KBM-7 (cell line): ENCODE data around the gene DIP2C.
"Not testable (repeated sequence)": the region's sequence is repeated elsewhere in the genome, so short reads cannot be mapped to it uniquely, and the experiment has no call there.

Experiments
- DNase-seq: peaks from one replicate; pipeline ENCODE4 v3.0.0-alpha.2; 2015
- in situ Hi-C: fragments of 300-500 bp; cut with MboI; formaldehyde crosslinking; loops from 2 replicates; pipeline ENCODE4 v1.14.3; 2020; ENCODE audit warnings: low sequenced_read_pairs, low pct_unique_long_range_greater_than_20kb, mixed read lengths

DIP2C gene

DNA sequence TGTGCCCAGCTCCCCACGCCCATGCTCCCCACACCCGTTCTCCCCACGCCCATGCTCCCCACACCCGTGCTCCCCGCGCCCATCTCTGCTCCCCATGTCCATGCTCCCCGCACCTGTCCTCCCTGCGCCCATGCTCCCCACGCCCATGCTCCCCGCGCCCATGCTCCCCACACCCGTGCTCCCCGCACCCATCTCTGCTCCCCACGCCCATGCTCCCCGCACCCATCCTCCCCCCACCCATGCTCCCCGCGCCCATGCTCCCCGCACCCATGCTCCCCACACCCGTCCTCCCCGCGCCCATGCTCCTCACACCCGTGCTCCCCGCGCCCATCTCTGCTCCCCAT is 10.8 kb downstream of the DIP2C start:
- in situ Hi-C loops, DNase-seq: not testable (repeated sequence)

DNA sequence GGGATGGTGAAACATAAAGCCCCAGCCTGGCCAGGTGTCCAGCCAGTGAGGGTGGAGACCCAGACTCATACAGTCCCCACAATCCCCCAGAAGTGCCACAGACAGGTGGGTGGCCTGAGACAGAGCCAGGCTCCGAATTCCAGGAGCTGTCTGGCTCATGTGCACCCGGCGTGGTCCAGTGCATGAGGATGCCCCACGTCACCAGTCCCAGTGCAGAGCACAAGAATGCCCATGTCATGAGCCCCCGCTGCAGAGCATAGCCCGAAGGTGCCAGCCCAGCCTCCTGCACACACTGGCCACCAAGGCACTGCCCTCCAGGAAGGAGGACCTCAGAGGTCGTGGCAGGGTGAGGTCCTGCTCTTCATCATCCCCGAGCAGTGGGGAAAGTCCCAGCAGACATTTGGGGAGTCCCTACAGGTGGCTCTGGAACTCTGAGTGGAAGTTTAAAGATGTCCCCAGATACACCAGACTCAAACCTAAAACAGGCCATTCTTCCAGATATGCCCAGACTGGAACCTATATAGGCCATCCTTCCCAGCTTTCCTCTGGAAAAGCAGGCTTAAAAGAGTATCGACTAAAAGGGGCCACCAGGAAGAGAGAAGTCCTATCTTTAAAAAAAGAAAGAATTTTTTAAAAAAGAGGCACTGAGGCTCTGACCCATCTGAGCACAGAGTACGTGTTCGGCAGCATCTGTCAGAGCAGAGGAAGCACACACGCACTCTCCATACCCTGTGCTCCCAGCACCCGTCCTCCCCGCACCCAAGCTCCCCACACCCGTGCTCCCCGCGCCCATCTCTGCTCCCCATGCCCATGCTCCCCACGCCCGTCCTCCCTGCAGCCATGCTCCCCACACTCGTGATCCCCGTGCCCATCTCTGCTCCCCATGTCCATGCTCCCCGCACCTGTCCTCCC is 11.5 kb downstream of the DIP2C start:
- DNase-seq = no peak
- in situ Hi-C loops = no loop called here

- in situ Hi-C loops = no loop called here
- DNase-seq = no peak
Measured at GRCh38 chr10:677038-677437, 12.4 kb downstream of the DIP2C start.

DNA sequence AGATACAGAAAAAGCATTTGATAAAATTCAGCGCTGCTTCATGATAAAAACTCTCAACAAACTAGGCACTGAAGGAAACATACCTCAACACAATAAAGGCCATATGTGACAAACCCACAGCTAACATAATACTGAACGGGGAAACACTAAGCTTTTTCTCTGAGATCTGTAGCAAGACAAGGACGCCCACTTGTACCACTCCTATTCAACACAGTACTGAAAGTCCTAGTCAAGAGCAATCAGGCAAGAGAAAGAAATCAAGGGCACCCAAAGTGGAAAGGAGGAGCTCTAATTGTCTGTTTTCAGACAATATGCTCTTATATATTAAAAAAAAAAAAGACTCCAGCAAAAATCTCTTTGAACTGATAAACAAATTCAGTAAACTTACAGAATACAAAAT is 13.3 kb downstream of the DIP2C start:
- in situ Hi-C loops = no loop called here
- no peak for DNase-seq

DNA sequence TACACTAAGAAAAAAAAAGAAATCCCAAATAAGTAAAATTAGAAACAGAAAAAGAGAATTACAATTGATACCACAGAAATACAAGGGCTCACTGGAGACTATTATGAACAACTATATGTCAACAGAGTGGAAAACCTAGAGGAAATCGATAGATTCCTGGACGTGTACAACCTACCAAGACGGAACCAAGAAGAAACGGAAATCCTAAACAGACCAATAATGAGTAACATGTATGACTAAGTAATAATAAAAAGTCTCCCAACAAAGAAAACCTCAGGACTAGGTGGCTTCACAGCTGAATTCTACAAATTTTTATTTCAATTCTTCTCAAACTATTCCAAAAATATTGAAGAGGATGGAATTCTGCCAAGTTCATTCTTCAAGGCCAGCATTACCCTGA is 13.9 kb downstream of the DIP2C start:
- DNase-seq = no peak
- in situ Hi-C loops = no loop called here

GRCh38 chr10:673492-673891 is 16.0 kb downstream of the DIP2C start:
- no peak for DNase-seq
- in situ Hi-C loops = no loop called here

- no peak for DNase-seq
- in situ Hi-C loops = no loop called here
Measured at GRCh38 chr10:672992-673391, 16.5 kb downstream of the DIP2C start.

DNA sequence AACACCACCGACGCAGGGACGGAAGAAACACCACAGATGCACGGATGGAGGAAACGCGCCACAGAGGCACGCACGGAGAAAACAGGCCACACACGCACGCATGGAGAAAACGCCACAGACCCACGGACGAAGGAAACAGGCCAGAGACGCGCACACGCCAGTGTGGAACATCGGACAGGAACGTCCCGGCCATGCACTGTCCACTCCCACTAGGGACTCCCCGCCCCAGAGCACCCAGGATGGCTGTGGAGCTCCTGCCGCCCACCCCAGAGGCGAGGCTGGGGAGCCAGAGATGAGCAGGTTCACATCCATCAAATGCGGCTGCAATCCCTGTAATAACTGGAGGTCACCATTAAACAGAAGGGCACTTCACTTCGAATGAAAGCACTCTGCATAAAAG is 17.3 kb downstream of the DIP2C start:
- in situ Hi-C loops = no loop called here

DNA sequence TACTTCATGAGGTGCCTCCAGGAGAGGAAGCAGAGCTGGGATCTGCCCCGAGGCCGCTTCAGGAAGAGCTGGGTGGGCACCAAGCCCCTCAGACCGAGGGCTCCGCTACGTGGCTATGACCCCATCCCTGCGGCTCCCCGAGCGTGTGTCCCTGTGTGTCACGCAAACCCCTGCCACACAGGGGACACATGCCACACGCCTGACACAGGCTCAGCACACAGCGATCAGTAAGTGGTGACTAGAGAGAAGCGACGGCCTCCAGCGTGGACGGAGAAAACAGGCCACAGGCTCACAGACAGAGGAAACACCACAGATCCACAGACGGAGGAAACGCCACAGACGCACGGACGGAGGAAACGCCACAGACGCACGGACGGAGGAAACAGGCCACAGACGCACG is 18.5 kb downstream of the DIP2C start:
- DNase-seq = no peak
- in situ Hi-C loops = no loop called here

More for the DNA sequence above, 17.3 kb downstream of the DIP2C start:
- no peak for DNase-seq

DNA sequence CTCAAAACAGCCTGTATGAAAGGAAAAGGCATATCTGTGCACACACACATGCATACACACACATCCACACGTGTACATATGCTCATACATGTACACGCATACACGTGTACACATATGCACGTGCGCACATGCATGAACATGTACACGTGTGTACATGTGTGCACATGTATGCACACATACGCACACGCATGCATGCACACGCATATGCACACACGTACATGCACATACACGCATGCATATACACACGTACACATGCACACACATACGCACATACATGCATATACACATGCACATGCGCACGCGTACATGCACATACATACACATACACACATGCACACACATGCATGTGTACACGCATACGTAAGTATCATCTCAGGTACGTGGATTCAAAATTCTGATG is 19.4 kb downstream of the DIP2C start:
- in situ Hi-C loops = no loop called here
- no peak for DNase-seq

DNA sequence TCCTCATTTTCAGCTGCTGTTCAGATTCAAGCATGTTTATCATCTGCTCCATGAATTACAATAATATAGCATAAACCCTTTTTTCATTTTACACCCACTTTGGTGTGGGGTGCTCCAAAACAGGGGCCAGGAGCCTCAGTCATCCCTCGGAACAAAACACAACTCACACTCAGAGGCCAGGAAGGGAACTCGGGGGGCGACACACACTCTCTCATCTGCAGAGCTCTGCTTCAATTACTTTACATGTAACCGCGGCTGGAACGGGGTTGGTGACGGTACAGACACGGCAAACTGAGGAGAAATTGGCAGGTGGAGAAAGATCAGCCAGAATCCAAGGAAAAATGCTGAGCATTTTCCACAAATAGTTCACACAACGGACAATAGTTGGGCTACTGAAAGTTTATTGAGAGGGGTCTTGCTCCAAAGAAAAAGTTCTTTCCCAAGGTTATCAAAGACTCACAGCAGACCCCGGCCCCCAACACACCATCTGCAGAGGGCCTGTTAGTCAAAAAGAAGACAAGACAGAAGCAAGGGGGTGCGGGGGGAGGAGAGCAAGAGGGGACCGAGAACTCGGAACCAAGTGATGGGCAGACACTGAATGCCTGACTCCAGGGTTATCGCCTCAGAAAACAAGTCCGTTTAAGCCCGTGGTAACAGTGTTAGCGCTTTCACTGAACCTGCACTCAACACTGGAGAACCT is 20.5 kb downstream of the DIP2C start:
- no peak for DNase-seq
- in situ Hi-C loops = no loop called here

DNA sequence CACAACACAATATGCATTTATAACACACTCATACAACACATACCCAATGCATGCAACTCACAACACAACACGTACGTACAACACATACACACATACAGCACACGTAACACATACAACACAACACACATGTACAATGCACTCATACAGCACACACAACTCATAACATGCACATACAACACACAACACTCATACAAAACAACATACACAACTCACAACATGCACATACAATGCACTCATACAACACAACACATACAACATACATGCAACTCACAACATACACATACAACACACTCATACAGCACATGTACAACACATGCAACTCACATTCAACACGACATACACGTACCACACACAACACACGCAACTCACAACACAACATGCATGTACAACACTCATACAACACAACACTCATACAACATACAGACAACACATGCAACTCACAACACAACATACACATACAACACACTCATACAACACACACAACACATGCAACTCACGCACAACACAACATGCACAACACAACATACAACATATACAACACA is 21.8 kb downstream of the DIP2C start:
- DNase-seq = no peak
- in situ Hi-C loops = no loop called here

GRCh38 chr10:667096-667495 is 22.4 kb downstream of the DIP2C start:
- in situ Hi-C loops = no loop called here

DNA sequence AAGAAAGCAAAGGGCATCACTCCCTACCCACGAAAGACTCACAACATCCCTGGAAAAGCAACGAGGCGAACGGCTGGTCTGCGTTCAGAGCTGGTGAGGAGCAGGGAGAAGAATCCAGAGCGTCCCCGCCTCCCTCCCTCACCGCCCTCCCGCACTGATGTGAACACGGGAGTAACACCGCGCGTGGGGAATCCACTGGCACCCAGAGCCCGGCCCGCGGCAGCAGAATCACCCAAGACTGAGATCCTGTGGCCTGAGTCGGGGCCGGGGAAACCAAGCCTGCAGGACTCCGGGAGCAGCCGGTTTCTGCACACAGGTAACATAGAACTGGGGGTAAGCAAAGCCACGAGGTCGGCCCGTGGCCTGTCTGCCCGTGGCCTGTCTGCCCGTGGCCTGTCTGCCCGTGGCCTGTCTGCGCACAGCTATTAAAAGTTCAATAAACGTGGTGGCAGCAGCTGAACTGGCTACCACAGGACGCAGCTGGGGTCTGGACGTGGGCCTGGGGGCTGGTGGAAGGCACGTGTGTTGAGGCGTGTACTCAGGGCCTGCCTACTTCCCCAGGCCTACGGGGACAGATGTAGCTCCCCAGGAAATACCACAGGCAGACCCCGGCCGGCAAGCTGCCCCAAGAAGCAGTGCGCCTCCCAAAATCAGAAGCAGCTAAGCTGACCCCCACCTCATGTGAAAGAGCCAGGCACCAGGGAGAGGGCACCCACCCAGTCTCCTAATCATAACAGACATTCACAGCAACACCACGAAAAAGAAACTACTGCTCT is 23.0 kb downstream of the DIP2C start:
- in situ Hi-C loops = no loop called here
- no peak for DNase-seq

More at GRCh38 chr10:667096-667495, 22.4 kb downstream of the DIP2C start:
- DNase-seq = no peak

DNA sequence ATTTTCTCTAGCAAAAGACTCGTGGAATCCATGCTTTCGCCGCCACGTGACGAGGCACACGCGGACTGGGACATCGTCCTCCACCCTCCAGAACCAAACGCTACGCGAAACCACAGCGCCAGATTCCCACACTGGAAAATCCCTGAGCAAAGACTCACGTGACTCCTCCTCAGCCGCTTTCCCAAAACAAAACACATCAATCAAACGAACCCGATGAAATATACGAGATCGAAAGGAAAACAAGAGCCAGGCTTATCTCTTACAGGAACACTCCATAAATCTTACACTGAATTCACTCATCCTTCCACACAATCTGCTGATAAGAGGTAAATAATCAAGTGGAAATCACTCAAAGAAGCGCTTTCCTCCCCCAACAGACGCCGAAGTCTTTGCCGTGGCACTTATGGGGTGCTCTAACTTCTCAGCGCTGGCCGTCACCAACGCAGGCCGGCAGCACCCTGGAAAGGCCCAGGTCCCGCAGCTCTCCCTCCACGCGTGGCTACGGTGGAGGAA is 23.8 kb downstream of the DIP2C start:
- DNase-seq = no peak
- in situ Hi-C loops = no loop called here

- in situ Hi-C loops = no loop called here
- DNase-seq = no peak
Measured at GRCh38 chr10:664893-665292, 24.6 kb downstream of the DIP2C start.

DNA sequence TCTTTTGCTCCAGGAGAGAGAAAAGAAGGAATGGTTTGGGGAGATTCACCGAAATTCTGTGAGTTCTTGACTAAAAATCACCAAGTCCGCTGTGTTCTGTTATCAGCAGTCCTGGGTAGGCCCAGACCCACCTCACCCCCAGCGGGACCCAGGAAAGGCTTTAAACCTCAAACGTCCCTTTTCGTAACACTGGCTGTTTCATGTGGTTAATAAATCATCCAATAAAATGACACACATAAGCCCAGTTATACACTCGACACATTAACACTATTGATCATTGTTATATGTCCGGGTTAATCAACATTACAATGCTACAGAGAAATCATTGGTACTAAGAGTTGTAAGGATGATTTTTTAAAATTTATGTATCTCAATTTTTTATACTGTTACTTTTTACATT is 25.2 kb downstream of the DIP2C start:
- DNase-seq = no peak
- in situ Hi-C loops = no loop called here

DNA sequence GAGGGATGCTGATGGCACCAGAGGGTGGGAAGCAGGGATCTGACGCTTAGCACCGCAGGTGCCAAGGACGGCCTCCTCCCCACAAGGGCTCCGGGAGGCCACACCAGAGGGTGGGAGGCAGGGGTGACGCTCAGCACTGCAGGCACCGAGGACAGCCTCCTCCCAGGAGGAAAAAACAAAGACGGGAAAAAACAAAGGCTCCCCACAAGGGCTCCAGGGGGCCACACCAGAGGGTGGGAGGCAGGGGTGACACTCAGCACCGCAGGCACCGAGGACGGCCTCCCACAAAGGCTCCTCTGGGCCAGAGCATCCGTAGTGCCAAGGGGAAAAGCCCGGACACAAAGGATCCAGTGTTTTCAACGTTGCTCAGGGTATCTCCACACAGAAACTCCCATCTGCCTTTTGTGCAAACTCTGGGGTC is 25.6 kb downstream of the DIP2C start:
- in situ Hi-C loops = no loop called here
- DNase-seq = no peak

DNA sequence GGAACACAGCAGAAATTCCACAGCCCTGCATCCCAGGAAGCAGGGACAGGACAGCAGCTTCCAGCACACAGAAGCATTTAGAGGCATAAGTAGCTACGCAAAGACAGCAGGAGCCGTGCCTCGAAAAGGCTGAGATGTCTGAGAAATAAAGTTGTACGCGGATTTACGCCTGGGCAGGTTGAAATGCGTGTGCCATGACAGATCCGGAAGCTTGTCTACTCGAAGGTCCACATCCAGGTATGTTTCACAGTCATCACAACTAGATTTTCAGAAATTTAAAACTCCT is 26.1 kb downstream of the DIP2C start:
- in situ Hi-C loops = no loop called here
- DNase-seq = no peak
